HCT116 (cell line): ENCODE data around the gene TMEM175. TPM values are rescaled to one million over a fixed set of nuclear protein-coding genes. Genes with fewer than 3 reads are reported as not detected.

Source experiments
- ATAC-seq: fragments of 200-7000 bp; cut with Tn5 transposase; 2 replicates; pipeline ENCODE4 v1.9.1; 2020; ENCODE audit warnings: mild to moderate bottlenecking, moderate library complexity
- BruUV-seq: library from RNA; stranded (reverse); fragments of 400-500 nt; replicated peaks from 2 replicates; lab custom pipeline; 2021; lab: Mats Ljungman, UMichigan
- CTCF ChIA-PET: fragments of 300-600 bp; sonication (Branson Sonifier 250); formaldehyde crosslinking; loops from one replicate; lab custom pipeline; 2021; ENCODE audit warnings: antibody characterized with exemption; lab: Charles Lee
- POLR2A ChIA-PET: fragments of 300-600, 350-600 bp; sonication (Branson Sonifier 250); formaldehyde crosslinking; loops from one replicate; lab custom pipeline; 2021; ENCODE audit warnings: antibody characterized with exemption; lab: Charles Lee
- RAD21 ChIA-PET, 2 experiments: fragments of 300-600 bp; sonication (Branson Sonifier 250); formaldehyde crosslinking; loops; one replicate each; lab custom pipeline; 2023; ENCODE audit warnings: low total read pairs in 2 of 2; ENCODE audit not compliant: uncharacterized antibody in 2 of 2, unreplicated experiment in 2 of 2, low non-redundant PET in 1 of 2; lab: Charles Lee
- DNase-seq: peaks from one replicate; pipeline ENCODE4 v3.0.0-alpha.2; 2010; ENCODE audit warnings: low read depth, low spot score
- H2AFZ ChIP-seq: fragments of 200-600 bp; shearing (Covaris generic), sonication (generic); 2 replicates; pipeline ENCODE4 v1.6.1; 2017; ENCODE audit warnings: low read depth, mixed run types, mixed read lengths, antibody characterized with exemption, low read length; ENCODE audit not compliant: poor library complexity, severe bottlenecking
- H3K27ac ChIP-seq: 2 replicates; pipeline ENCODE4 v1.5.1; 2012; ENCODE audit warnings: low read depth, low read length
- H3K27me3 ChIP-seq: fragments of 200-600 bp; sonication (generic); 2 replicates; pipeline ENCODE4 v1.6.1; 2016; ENCODE audit warnings: mixed run types, low read length, mixed read lengths; ENCODE audit not compliant: insufficient read depth
- H3K36me3 ChIP-seq, 2 experiments: fragments of 200-500 bp in 1 of 2; fragments of 200-600 bp in 1 of 2; sonication (Bioruptor generic) in 1 of 2; sonication (generic) in 1 of 2; 2 replicates each; pipeline versions ENCODE4 v1.5.1 to v1.6.1; 2014 to 2016; ENCODE audit warnings: low read length in 2 of 2, inconsistent platforms in 1 of 2, mixed read lengths in 1 of 2, mixed run types in 1 of 2; ENCODE audit not compliant: insufficient read depth in 2 of 2, control insufficient read depth in 1 of 2
- H3K4me1 ChIP-seq, 2 experiments: fragments of 200-600 bp in 1 of 2; sonication (generic) in 1 of 2; 2 replicates each; pipeline versions ENCODE4 v1.5.1 to v1.6.1; 2012 to 2017; ENCODE audit warnings: low read length in 2 of 2, inconsistent platforms in 1 of 2, mild to moderate bottlenecking in 1 of 2, mixed read lengths in 1 of 2, mixed run types in 1 of 2, moderate library complexity in 1 of 2; ENCODE audit not compliant: insufficient read depth in 2 of 2, control insufficient read depth in 1 of 2
- H3K4me2 ChIP-seq: fragments of 200-600 bp; sonication (generic); 2 replicates; pipeline ENCODE4 v1.6.1; 2017; ENCODE audit warnings: mixed run types, low read length, mixed read lengths
- H3K4me3 ChIP-seq, 2 experiments: fragments of 200-600 bp in 1 of 2; sonication (generic) in 1 of 2; replicated peaks in 1 of 2; 2 replicates each; pipeline ENCODE4 v1.5.1; 2011 to 2016; ENCODE audit warnings: low read length in 2 of 2, control low read depth in 1 of 2, low read depth in 1 of 2, mild to moderate bottlenecking in 1 of 2, mixed read lengths in 1 of 2, mixed run types in 1 of 2
- H3K79me2 ChIP-seq: fragments of 200-600 bp; sonication (generic); 2 replicates; pipeline ENCODE4 v1.6.1; 2017; ENCODE audit warnings: mild to moderate bottlenecking, mixed run types, low read length, moderate library complexity, mixed read lengths; ENCODE audit not compliant: insufficient read depth
- H3K9ac ChIP-seq: fragments of 200-600 bp; sonication (generic); 2 replicates; pipeline ENCODE4 v1.6.1; 2016; ENCODE audit warnings: low read length, mixed read lengths
- H3K9me2 ChIP-seq: fragments of 200-600 bp; sonication (generic), shearing (Covaris generic); 2 replicates; pipeline ENCODE4 v1.6.1; 2017; ENCODE audit warnings: mixed run types, mild to moderate bottlenecking, moderate library complexity; ENCODE audit not compliant: insufficient read depth
- H3K9me3 ChIP-seq, 2 experiments: fragments of 200-500 bp in 1 of 2; fragments of 200-600 bp in 1 of 2; sonication (Bioruptor generic) in 1 of 2; sonication (generic) in 1 of 2; 2 replicates each; pipeline ENCODE4 v1.6.1; 2014 to 2017; ENCODE audit warnings: low read length in 2 of 2, mixed read lengths in 2 of 2, inconsistent platforms in 1 of 2, low read depth in 1 of 2, mild to moderate bottlenecking in 1 of 2, mixed run types in 1 of 2, moderate library complexity in 1 of 2; ENCODE audit not compliant: control insufficient read depth in 1 of 2, insufficient read depth in 1 of 2
- H4K20me1 ChIP-seq: fragments of 200-600 bp; sonication (generic), shearing (Covaris generic); 2 replicates; pipeline ENCODE4 v1.6.1; 2017; ENCODE audit warnings: mixed run types, mild to moderate bottlenecking, moderate library complexity; ENCODE audit not compliant: insufficient read depth
- ELF1 ChIP-seq: IDR thresholded peaks from 2 replicates; pipeline ENCODE4 v1.6.1; 2012; ENCODE audit warnings: low read depth, borderline replicate concordance
- RAD21 ChIP-seq: IDR thresholded peaks from 2 replicates; pipeline ENCODE4 v1.6.1; 2012; ENCODE audit warnings: low read depth, mild to moderate bottlenecking
- YY1 ChIP-seq: IDR thresholded peaks from 2 replicates; pipeline ENCODE4 v1.6.1; 2011; ENCODE audit warnings: low read length, low read depth, moderate library complexity, mild to moderate bottlenecking; ENCODE audit not compliant: insufficient replicate concordance; ENCODE audit errors: extremely low read depth
- ZFX ChIP-seq: fragments of 450-650 bp; IDR thresholded peaks from 2 replicates; pipeline ENCODE4 v1.6.1; 2017
- intact Hi-C: fragments of 100-400 bp; cut with micrococcal nuclease; formaldehyde crosslinking; loops from 2 replicates; pipeline ENCODE4 v1.10.0; 2022
- total RNA-seq: library from RNA; stranded (reverse); gene quantifications from one replicate; pipeline ENCODE4 v1.2.1, GENCODE V29; 2021; ENCODE audit not compliant: unreplicated experiment
- TF ChIP-seq, protein P1 (sequence below): IDR thresholded peaks from 2 replicates; pipeline ENCODE4 v1.6.1; 2012
- TF ChIP-seq, protein P2 (sequence below), 3 experiments: fragments of 200-600 bp in 1 of 3; sonication (generic) in 1 of 3; IDR thresholded peaks in 2 of 3; conservative IDR thresholded peaks in 1 of 3; 2 replicates each; pipeline ENCODE4 v1.5.1; 2012 to 2017; ENCODE audit warnings: low read depth in 2 of 3, low read length in 2 of 3, antibody characterized with exemption in 1 of 3, borderline replicate concordance in 1 of 3, control low read depth in 1 of 3, mild to moderate bottlenecking in 1 of 3, mixed read lengths in 1 of 3, mixed run types in 1 of 3, moderate library complexity in 1 of 3; ENCODE audit not compliant: insufficient read depth in 1 of 3

The TMEM175 gene
- total RNA-seq, 1 experiment from 2014 or later = 17.5 TPM

DNA sequence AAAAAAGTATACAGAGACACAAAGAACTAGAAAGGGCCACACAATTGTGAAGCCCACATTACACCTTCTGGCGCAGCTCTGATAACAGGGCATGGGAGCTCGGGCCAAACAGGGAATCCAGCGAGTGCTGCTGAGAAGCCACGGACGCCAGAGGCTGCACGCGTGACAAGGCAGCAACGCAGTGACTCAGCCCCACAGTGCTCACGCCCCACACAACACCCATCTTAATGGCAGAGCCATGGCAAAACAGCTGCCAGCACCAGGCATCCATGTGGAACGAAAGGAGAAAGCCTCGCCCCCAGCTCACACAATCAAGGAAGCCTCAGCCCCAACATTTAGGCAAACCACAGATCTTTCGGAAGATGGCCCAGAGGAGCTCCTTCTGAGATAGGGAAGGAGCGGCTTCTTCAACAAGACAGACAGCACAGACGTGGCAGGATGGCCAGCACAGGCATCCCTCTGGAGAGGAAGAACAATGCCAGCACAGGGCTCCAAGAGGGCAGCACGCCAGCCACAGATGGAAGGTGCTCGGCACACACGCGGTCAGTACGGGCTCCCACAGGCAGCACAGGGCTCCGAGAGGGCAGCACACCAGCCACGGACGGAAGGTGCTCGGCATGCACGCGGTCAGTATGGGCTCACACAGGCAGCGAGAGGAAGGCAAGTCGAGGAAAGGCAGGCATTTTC lies 33.2 kb upstream of the TMEM175 start:
- TF ChIP-seq YY1 (no peak), ELF1 (no peak)
- RAD21 ChIA-PET = no interaction called here
- CTCF ChIA-PET = no interaction called here
- POLR2A ChIA-PET = no interaction called here
- DNase-seq (no peak), ATAC-seq (no peak)
- no TSS peak for BruUV-seq
- H3K27me3 ChIP-seq = no peaks in the 10 kb centered on the region
- H3K4me2 ChIP-seq = no peak overlapping the region
- H3K4me1 ChIP-seq = no peaks in the 10 kb centered on the region
- H4K20me1 ChIP-seq = no peaks in the 10 kb centered on the region
- no peaks in the 10 kb centered on the region for H3K9me2 ChIP-seq
- H3K27ac ChIP-seq = no peak overlapping the region
- no peaks in the 10 kb centered on the region for H3K9me3 ChIP-seq
- peaks cover 0 to 2% of the 10 kb centered on the region in 2 experiments; a peak in 2 of 4 replicates for H3K36me3 ChIP-seq
- H3K79me2 ChIP-seq = peaks cover 20% of the 10 kb centered on the region
- intact Hi-C loops = no loop called here
- no peak overlapping the region for H2AFZ ChIP-seq
- H3K4me3 ChIP-seq = no peak overlapping the region
- no peak overlapping the region for H3K9ac ChIP-seq

DNA sequence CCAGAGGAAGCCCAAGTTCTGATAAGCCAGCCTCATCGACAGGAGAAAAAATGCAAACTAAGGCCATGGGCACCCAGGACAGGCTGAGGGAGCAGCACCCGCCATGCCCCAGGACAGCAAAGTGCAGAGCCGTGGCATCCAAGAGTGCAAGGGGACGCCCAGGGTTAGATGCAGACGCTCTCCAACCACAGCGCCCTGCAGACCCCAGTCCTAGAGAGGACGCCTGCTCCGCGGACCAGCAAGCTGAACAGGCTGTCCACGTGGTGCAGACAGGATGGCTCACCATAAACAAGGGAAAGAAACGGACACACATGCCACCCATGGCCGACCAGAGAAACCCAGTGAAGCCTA lies 32.7 kb upstream of the TMEM175 start:
- CTCF ChIA-PET = no interaction called here
- Histone ChIP-seq H3K9me2 (no peaks in the 10 kb centered on the region), H2AFZ (no peak overlapping the region), H3K9me3 (no peaks in the 10 kb centered on the region), H3K4me2 (no peak overlapping the region), H4K20me1 (no peaks in the 10 kb centered on the region), H3K27ac (no peak overlapping the region), H3K36me3 (peaks cover 0 to 4% of the 10 kb centered on the region in 2 experiments; a peak in 2 of 4 replicates), H3K9ac (no peak overlapping the region), H3K79me2 (peaks cover 21% of the 10 kb centered on the region), H3K27me3 (no peaks in the 10 kb centered on the region)
- POLR2A ChIA-PET = no interaction called here
- intact Hi-C loops = no loop called here
- no peak for TF ChIP-seq ZFX
- TF ChIP-seq RAD21 = no peak
- TF ChIP-seq, protein P1, sequence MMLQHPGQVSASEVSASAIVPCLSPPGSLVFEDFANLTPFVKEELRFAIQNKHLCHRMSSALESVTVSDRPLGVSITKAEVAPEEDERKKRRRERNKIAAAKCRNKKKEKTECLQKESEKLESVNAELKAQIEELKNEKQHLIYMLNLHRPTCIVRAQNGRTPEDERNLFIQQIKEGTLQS = no peak
- TF ChIP-seq, protein P2, sequence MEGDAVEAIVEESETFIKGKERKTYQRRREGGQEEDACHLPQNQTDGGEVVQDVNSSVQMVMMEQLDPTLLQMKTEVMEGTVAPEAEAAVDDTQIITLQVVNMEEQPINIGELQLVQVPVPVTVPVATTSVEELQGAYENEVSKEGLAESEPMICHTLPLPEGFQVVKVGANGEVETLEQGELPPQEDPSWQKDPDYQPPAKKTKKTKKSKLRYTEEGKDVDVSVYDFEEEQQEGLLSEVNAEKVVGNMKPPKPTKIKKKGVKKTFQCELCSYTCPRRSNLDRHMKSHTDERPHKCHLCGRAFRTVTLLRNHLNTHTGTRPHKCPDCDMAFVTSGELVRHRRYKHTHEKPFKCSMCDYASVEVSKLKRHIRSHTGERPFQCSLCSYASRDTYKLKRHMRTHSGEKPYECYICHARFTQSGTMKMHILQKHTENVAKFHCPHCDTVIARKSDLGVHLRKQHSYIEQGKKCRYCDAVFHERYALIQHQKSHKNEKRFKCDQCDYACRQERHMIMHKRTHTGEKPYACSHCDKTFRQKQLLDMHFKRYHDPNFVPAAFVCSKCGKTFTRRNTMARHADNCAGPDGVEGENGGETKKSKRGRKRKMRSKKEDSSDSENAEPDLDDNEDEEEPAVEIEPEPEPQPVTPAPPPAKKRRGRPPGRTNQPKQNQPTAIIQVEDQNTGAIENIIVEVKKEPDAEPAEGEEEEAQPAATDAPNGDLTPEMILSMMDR (IDR thresholded peaks at IDR 0.05 in 2 of 3, conservative IDR thresholded peaks at IDR 0.05 in 1 of 3; ENCODE audit: borderline replicate concordance in 1 of 3, insufficient read depth in 1 of 3, low read depth in 2 of 3, low read length in 2 of 3) = no peak
- TF ChIP-seq, all 23 proteins: peak for 0
- RAD21 ChIA-PET = no interaction called here
- no peak overlapping the region for H3K4me3 ChIP-seq
- no peak for ATAC-seq
- BruUV-seq = no TSS peak
- no peaks in the 10 kb centered on the region for H3K4me1 ChIP-seq
- DNase-seq = no peak
